NCI-H1092 treated with DMSO at 0.1 percent for 48 hours (cell line): ENCODE data around the gene CALN1.

Experiments used
- DNase-seq: peaks from one replicate; lab custom pipeline; 2025; lab: John Stamatoyannopoulos, UW

Gene CALN1

DNA sequence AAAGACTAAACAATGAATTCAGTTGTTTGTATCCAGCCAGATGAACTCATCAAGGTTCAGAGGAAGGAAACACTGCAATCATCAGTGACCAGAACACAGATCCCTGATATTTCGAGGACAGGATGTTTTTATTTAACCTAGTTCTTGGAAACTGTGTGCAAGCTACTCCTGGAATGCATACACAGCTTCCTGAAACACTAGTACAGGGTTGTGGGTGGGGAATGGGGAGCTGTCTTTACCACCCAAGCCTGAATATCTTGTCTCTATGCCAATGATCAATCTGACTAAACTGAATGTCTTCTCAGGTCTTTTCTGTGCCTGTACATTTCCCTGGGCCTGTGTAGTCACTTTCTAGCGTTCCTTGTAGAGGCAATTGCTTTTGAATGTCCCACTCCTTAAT is 374.6 kb downstream of the CALN1 start:
- DNase-seq: no peak

DNA sequence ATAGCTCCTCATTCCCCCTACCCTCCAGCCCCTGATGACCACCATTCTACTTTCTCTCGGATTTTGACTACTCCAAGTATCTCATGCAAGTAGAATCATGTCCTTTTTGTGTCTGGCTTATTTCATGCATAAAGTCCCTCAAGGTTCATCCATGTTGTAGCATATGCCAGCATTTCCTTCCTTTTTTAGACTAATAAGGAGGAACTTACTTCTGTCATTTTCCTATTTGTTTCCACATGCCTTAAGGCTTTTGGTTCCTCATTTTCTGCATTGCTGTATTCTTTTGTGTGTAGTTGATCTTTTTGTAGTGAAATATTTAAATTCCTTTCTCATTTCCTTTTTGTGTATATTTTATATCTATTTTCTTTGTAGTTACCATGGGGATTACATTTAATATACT is 376.9 kb downstream of the CALN1 start:
- DNase-seq: no peak

DNA sequence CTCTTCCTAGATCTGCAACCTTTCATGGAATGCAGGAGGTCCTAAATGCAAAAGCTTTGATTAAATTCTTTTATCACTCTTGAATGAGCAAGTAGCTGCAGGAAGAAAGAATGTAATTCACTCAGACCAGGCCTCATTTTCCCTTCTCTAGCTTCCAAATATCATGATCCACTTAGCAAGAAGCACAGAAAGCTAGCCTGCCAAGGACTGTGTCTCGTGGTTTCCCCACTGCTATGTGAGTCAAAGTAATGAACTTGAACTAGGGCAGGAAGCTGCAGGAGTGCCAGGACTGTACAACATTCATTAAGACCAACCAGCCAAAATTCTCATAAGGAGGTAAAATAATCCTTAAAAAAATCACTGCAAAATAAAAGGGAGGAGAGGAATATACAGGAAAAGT is 379.2 kb downstream of the CALN1 start:
- DNase-seq: no peak

DNA sequence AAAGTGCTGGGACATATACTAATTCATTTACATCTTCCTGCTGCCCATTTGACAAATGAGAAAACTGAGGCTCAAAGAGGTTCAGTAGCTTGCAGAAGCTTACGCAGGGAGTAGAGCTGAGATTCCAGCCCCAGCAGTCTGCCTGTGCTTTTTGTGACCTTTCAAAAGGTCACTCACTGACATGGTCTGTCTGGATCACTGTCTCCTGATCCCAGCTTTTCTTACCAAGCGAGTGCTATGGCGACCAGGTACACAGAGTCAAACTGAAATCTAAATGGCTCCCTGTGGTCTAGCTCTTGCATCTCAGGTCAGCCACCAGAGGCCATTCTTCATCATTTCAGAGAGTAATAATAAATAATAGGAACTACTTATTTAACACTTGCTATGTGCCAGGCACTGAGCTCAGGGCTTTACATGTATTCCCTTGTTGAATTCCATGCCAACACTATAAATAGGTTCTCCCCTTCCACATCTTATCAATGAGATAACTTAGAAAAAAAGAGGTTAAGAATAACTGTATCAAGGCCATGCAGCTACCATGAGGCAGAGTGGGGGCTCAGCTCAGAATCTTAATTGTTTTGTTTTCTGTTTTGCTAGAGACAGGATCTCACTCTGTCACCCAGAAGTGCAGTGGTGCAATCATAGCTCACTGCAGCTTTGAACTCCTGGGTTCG is 381.0 kb downstream of the CALN1 start:
- DNase-seq: no peak

DNA sequence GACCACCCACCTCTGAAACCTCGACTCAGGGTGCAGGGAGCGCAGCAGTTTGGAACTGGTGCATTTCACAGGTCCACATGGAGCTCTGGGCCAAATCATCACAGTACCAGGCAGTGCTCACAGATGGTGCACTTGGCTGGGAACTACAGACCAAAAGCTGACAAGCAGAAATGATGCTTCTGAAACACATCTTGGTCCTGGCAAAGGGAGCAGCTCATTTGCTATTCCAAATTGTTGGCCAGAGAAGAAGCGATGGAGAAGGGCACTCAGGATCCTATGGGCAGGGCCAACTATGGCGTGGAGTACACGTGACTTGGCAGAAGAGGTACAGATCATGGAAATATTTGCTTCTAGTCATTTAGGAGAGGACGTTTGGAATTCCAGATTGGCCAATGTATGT is 383.9 kb downstream of the CALN1 start:
- no peak for DNase-seq

DNA sequence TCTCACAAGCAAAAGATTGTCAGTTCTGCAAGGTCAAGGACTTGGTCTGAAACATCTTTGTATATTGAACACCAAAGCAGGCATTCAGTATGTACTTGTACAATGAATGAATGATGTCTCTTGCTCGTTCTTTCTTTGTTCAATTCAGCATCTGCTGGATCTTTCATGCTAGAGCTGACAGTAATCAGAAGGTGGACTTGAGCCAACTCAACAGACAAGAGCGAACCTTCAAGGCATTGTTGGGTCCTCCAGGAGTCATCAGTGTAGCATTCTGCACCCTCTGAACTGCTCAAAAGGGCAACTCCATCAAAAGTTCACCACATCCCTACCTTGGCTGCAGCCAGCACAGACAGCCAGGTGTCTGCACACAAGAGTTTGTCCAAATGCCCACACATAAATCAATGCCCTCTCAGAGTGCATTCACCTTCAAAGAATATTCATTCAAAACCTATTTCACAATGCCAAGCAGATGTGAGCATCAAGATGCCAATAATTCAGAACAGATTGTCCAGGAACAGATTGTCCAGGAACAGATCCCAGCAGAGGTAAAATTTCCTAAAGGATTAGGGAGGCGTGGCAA is 386.7 kb downstream of the CALN1 start:
- DNase-seq: no peak

DNA sequence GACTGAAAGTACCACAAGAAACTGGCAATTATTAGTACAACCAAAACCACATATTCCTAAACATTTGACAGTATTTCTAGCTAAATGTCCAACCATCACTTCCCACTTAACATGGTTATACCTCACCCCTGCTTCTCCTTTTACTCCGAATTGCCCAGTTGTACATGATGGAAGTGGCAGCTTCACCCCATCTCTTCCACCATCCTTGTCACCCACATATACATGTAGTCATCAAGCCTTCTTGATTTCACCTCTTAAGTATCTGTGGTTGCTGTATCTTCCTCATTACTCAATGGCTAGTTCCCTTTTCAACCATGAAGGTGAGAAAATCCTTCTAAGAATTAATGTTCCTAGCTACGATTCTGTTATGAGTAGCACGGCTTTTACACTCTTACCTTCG is 388.2 kb downstream of the CALN1 start:
- DNase-seq: no peak

DNA sequence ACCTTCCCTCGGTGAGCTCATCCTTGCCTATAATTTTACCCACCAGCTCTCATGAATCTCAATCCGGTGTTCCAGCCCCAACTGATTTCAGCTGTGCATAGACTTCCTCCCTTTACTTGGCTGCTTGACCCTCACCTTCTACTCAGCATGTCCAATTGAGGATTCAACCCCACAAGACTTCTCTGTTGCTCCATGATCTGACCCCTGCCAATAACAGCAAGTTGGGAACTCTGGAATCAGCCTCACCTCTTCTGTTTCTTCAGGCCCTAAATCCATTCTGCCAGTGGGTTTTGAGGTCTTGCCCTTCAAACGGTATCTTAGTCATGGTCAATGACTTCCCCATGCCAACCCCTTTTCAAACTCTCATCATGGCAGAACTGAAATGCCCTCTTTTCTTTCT is 390.4 kb downstream of the CALN1 start:
- no peak for DNase-seq

DNA sequence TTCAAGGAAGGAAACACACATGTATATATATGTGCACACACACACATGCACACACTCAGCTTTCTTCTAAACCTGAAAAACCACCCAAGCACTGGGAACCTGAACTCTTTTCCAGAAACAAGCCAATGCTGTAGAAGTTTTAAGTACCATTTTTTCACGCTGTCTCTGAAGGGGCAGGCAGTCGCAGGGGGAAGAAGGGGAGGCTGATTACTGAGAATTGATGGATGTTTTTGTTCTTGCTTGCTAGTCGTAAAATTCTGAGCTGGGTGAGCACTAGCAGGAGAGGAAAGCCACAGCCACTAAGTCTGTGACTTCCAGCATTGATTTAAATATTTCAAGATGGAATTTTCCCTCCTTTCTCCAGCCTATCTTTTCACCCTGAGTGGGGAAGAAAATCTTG is 391.8 kb downstream of the CALN1 start:
- DNase-seq: no peak

DNA sequence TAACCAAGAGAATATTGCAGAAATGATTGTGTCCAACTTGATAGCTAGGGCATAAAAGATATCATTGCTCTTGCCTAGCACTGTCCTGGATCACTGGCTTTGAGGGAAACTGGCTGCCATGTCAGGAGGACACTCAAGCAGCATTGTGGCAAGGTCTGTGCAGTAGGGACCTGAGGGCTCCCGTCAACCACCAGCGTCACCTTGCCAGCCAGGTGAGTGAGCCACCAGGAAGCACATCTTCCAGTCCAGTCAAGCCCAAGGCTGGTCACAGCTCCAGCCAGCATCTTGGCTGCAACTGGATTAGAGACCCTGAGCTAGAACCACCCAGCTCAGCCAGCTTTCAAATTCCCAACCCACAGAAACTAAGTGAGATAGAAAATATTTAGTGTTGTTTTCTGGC is 392.7 kb downstream of the CALN1 start:
- DNase-seq: no peak

DNA sequence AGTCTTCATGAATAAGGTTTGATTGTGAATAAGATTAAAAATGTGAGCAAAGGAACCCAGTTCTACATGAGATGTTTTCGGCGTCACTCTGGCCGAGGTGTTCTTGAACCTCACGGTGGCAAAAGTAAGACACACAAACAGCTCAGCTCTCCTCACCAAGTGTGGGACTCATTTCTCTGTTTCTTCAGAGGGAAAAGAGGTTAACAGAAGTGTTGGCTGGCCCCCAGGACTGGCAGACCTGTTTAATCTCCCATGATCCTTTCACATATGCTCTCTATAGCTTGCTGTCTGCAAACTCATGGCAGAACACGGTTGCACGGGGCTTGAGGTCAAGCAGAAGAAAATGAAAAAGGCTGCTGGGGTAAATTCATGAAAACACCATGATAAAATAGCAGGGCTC is 394.4 kb downstream of the CALN1 start:
- no peak for DNase-seq

DNA sequence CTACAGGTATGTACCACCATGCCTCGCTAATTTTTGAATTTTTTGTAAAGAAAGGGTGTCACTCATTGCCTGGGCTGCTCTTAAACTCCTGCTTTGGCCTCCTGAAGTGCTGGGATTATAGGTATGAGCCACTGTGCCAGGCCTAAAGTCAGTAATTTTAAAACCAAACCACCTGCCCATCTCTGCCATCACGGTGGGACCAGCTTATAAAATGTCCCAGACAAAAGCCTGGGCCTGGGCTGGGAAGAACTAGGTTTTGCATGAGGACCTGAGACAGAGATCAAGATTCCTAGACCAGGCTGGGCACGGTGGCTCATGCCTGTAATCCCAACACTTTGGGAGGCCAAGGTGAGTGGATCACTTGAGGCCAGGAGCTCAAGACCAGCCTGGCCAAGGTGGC is 395.6 kb downstream of the CALN1 start:
- no peak for DNase-seq

DNA sequence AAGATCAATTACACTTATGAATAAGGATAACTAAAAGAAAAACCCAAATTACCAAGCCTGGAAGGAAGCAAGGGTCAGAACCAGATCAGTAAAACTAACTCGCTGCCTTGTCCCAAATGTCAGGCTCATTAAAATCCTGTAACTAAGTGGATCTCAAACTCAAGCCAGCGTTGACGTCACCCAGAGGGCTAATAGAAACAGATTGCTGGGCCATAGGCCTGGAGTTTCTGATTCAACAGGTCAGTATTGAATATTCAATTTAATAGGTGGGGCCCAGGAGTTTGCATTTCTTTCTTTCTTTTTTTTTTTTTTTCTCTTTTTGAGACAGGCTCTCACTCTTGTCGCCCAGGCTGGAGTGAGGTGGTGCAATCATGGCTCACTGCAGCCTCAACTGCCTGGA is 397.0 kb downstream of the CALN1 start:
- no peak for DNase-seq

DNA sequence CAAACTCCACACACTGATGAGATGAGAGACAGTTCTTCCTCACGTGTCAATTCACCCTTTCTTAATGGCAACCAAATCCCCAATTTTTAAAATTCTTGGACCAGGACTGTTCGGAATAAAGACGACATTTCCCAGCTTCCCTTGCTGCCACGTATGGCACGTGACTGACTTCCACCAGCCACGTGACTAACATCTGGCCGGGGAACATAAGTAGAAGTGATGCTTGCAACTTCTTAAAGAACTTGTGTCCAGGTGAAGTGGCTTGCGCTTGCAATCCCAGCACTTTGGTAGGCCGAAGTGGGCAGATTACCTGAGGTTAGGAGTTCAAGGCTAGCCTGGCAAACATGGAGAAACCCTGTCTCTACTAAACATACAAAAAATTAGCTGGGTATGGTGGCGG is 405.1 kb downstream of the CALN1 start:
- no peak for DNase-seq

DNA sequence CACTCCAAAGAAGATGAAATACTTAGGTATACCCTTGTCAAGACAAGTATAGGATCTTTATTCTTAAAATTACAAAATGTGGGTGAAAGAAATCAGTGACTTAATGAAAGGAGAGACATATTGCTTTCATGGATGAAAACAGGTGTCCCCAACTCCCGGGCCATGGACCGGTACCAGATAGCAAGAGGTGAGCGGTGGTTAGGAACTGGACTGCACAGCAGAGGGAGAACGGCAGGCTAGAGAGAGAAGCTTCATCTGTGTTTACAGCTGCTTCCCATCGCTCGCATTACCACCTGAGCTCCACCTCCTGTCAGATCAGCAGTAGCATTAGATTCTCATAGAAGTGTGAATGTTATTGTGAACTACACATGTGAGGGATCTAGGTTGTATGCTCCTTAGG is 408.9 kb downstream of the CALN1 start:
- no peak for DNase-seq

DNA sequence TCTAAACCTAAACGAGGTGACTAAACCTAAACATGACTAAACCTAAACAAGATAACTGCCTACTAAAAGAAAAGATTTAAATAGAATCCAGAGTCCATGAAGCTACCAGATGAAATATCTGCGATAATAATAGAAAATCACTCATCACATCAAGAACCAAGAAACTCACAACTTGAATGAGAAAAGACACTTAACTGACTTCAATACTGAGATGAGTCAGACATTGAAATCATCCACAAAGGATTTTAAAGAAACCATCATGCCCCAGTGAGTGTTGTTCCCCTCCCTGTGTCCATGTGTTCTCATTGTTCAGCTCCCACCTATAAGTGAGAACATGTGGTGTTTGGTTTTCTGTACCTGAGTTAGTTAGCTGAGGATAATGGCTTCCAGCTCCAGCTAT is 416.0 kb downstream of the CALN1 start:
- DNase-seq: no peak

DNA sequence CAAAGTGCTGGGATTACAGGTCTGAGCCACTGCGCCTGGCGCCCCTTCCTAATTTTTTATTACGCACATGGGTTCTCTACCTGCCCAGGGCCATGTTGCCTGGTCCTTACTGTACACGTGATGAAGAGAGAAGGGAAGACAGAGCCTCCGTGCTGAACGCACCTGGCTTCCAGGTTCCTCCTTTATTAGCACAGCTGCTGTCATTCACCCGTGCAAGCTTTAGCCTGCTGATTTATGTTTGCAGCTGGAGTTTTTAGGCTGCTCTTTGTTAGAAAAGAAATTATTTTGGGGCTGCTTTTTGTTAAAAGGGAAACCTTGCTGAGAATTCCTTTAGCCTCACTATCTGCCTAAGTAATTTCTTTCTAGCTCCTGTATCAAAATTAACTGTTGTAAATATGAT is 417.0 kb downstream of the CALN1 start:
- DNase-seq: peak; percentile 48

DNA sequence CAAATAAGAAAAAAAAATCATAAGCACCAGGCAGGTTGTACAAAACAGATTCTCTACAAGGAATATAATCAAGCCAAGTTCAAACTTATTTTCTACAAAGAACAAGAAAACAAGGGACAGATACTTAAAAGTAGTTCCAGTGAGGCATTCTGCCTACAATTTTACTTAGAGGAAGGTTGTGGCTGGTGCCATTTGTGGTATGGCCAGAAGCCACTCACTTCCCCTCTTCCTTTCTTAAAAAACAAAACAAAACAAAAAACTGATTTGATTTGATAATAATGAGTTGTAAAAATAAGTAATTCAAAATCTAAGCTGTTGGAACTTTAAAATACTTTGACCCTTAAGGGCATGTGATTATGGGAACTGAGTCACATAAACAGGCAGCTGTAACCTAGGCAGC is 420.6 kb downstream of the CALN1 start:
- no peak for DNase-seq

DNA sequence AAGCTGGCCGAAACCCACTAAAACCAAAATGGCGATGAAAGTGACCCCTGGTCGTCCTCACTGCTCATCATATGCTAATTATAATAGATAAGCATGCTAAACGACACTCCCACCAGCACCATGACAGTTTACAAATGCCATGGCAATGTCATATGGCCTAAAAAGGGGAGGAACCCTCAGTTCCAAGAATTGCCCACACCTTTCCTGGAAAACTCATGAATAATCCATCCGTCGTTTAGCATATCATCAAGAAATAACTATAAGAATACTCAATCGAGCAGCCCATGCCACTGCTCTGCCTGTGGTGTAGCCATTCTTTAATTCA is 422.0 kb downstream of the CALN1 start:
- no peak for DNase-seq

DNA sequence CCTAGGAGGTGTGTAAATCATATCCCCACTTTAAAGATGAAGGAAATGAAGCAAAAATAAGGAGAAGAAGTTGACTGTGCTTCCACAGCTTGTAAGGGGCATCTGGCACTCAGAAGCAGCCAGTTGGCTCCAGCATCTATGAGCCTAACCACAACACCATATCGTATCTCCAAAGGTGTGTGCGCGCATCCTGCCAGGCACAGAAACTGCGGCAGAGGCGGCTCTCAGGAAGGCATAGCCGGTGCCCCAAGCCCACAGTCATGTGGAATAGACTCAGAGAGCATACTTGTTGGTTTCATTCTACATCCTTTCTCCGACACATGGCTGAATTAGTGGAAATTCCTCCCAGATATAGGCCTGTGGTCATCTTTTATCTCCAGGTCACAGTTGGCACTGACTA is 423.9 kb downstream of the CALN1 start:
- no peak for DNase-seq

DNA sequence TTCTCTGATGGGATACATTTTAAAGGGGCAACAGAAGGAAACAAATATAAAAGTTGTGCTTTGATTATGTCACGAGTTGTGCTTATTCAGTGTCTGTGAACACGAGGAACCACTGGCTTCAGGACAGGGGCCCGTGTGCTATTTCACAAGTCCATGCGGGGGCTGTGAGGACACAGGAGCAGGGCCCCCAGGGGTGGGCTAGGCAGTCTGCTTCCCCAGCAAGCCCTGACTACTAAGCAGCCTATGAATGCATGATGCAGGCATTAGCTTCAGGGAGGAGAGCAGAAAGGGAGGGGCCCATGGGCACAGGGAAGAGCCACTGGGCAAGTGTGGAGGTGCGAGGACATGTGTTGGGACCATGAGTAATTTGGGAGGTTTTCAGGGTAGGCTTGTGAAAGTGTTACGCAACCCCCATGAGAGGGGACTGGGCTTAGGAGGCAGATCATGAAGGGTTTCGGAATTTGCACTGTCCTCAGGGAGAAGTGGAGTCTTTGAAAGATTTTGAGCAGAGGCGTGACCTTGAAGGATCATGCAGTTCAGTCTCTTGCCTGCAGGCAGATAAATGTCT is 424.9 kb downstream of the CALN1 start:
- no peak for DNase-seq

DNA sequence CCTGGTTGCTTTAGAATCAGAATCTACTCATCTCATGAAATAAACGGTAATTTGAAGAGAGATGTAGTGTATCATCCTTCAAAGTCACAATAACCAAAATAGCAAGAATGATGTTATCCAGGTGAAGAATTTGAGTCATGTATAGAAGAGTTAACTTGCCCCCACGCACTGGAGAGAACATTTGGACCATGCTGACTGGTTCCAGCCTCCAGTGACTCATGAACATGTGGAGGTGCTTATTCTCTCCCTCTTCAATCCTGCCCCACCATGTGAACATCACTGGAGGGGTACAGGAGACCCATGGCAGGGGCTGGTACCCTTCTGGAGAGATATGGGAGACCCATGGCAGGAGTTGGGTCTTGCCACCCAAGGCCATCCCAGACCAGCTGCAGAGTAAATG is 427.8 kb downstream of the CALN1 start:
- DNase-seq: no peak

DNA sequence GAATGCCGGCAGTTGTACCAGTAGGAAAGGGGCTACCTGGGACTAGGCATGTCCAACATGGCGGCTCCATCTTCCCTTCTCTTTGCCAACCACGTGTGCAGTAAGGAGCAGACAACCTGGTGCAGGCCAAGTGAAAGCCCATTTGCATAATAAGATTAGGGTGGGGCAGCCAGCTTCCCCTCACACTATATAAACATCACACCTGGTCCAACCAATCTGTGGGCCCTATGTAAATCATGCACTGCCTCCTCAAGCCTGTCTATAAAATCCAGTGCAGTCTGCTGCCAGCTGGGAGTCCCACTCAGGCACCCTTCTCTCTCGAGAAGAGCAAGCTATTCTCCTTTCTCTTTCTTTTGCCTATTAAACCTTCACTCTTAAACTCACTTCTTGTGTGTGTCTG is 429.3 kb downstream of the CALN1 start:
- no peak for DNase-seq

DNA sequence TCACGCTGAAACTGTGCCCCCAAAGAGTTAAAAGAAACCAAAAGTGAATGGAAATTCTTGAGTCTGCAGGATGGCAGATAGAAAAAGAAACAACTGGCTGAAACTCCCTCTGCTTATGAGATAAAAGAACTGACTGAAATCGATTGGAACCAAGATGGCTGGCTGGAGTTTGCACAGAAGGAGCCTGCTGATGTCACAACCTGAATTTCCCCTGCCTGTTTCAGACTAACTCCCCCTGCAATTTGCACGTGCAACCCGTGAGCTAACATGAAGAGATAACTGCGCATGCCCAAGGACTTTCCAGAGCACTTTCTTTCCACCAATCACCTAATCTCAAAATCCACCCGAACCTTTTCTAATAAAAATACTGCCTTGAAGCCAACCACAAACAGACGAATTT is 435.5 kb downstream of the CALN1 start:
- DNase-seq: no peak
